SK-N-SH treated with all-trans-retinoic acid at 6 μM for 48 hours (cell line): ENCODE results near the gene BICC1.

Experiments used
- ATAC-seq: fragments of 200-7000 bp; cut with Tn5 transposase; 3 replicates; pipeline ENCODE4 v1.9.1; 2020; ENCODE audit warnings: mild to moderate bottlenecking, moderate library complexity
- ARNTL ChIP-seq: fragments of 450-650 bp; formaldehyde crosslinking; IDR thresholded peaks from 2 replicates; pipeline ENCODE4 v1.5.0; 2020; ENCODE audit warnings: low read depth, mild to moderate bottlenecking, moderate library complexity, borderline replicate concordance
- CREB5 ChIP-seq: fragments of 250-450 bp; sonication (Bioruptor Pico); IDR thresholded peaks from 2 replicates; pipeline ENCODE4 v1.5.1; 2020; ENCODE audit warnings: low read depth, mild to moderate bottlenecking, moderate library complexity
- CSDC2 ChIP-seq: fragments of 250-450 bp; sonication (Bioruptor Pico); IDR thresholded peaks from 2 replicates; pipeline ENCODE4 v1.5.0; 2020; ENCODE audit warnings: mild to moderate bottlenecking, moderate library complexity
- GLIS3 ChIP-seq: fragments of 250-450 bp; sonication (Bioruptor Pico); IDR thresholded peaks from 2 replicates; pipeline ENCODE4 v1.5.0; 2020; ENCODE audit warnings: mild to moderate bottlenecking, moderate library complexity
- ISL1 ChIP-seq: fragments of 250-450 bp; sonication (Bioruptor Pico); IDR thresholded peaks from 2 replicates; pipeline ENCODE4 v2.1.2; 2022; ENCODE audit warnings: mild to moderate bottlenecking, moderate library complexity
- OSR1 ChIP-seq: fragments of 250-450 bp; sonication (Bioruptor Pico); IDR thresholded peaks from 2 replicates; pipeline ENCODE4 v1.8.0; 2022; ENCODE audit warnings: moderate library complexity, mild to moderate bottlenecking, inconsistent platforms
- PATZ1 ChIP-seq: fragments of 250-450 bp; sonication (Bioruptor Pico); IDR thresholded peaks from 2 replicates; pipeline ENCODE4 v1.8.0; 2020; ENCODE audit warnings: mild to moderate bottlenecking, moderate library complexity, borderline replicate concordance
- POU6F1 ChIP-seq: fragments of 250-450 bp; sonication (Bioruptor Pico); IDR thresholded peaks from 2 replicates; pipeline ENCODE4 v1.8.0; 2021; ENCODE audit warnings: low read depth, mild to moderate bottlenecking, moderate library complexity, borderline replicate concordance
- RARB ChIP-seq: fragments of 250-450 bp; sonication (Bioruptor Pico); IDR thresholded peaks from 2 replicates; pipeline ENCODE4 v1.8.0; 2021; ENCODE audit warnings: mild to moderate bottlenecking, moderate library complexity
- SNAI2 ChIP-seq: fragments of 250-450 bp; sonication (Bioruptor Pico); IDR thresholded peaks from 2 replicates; pipeline ENCODE4 v1.5.0; 2020; ENCODE audit warnings: mild to moderate bottlenecking, moderate library complexity
- TSHZ2 ChIP-seq: fragments of 250-450 bp; sonication (Bioruptor Pico); IDR thresholded peaks from 2 replicates; pipeline ENCODE4 v1.5.0; 2020; ENCODE audit warnings: mild to moderate bottlenecking, moderate library complexity
- ZC3H10 ChIP-seq: fragments of 250-450 bp; sonication (Bioruptor Pico); IDR thresholded peaks from 2 replicates; pipeline ENCODE4 v1.5.1; 2021; ENCODE audit warnings: mild to moderate bottlenecking, moderate library complexity
- ZFP3 ChIP-seq: fragments of 250-450 bp; sonication (Bioruptor Pico); IDR thresholded peaks from 2 replicates; pipeline ENCODE4 v1.5.0; 2020; ENCODE audit warnings: mild to moderate bottlenecking, moderate library complexity
- ZNF565 ChIP-seq: fragments of 450-650 bp; formaldehyde crosslinking; conservative IDR thresholded peaks from 2 replicates; pipeline ENCODE4 v1.5.0; 2020; ENCODE audit warnings: low read depth, mild to moderate bottlenecking, moderate library complexity
- ZNF70 ChIP-seq: fragments of 450-650 bp; formaldehyde crosslinking; IDR thresholded peaks from 2 replicates; pipeline ENCODE4 v1.5.0; 2020; ENCODE audit warnings: mild to moderate bottlenecking, moderate library complexity
- ZNF8 ChIP-seq: fragments of 450-650 bp; formaldehyde crosslinking; IDR thresholded peaks from 2 replicates; pipeline ENCODE4 v1.5.0; 2020; ENCODE audit warnings: mild to moderate bottlenecking, moderate library complexity

Gene BICC1

GRCh38 chr10:58615237-58615935 lies 102.7 kb downstream of the BICC1 start:
- no peak for ATAC-seq

GRCh38 chr10:58618158-58618676 lies 105.5 kb downstream of the BICC1 start:
- ATAC-seq: no peak

More at GRCh38 chr10:58615237-58615935, 102.7 kb downstream of the BICC1 start:
- no peak for TF ChIP-seq ZNF565 (CRISPR knock-in tag)
- no peak for TF ChIP-seq SNAI2 (CRISPR knock-in tag)
- TF ChIP-seq ZNF70 (CRISPR knock-in tag): no peak
- no peak for TF ChIP-seq RARB (CRISPR knock-in tag)
- no peak for TF ChIP-seq CSDC2
- TF ChIP-seq OSR1 (CRISPR knock-in tag): no peak
- TF ChIP-seq PATZ1 (CRISPR knock-in tag): no peak
- no peak for TF ChIP-seq ISL1 (CRISPR knock-in tag)
- no peak for TF ChIP-seq ZNF8 (CRISPR knock-in tag)
- TF ChIP-seq, all 23 proteins: peak for 0

GRCh38 chr10:58621379-58622077 lies 108.9 kb downstream of the BICC1 start:
- TF ChIP-seq ARNTL (CRISPR knock-in tag) (no peak), SNAI2 (CRISPR knock-in tag) (no peak), POU6F1 (CRISPR knock-in tag) (no peak), OSR1 (CRISPR knock-in tag) (no peak), TSHZ2 (CRISPR knock-in tag) (no peak), GLIS3 (CRISPR knock-in tag) (no peak), ZC3H10 (no peak), ZNF70 (CRISPR knock-in tag) (no peak)
- no peak for ATAC-seq

More at GRCh38 chr10:58618158-58618676, 105.5 kb downstream of the BICC1 start:
- TF ChIP-seq ZNF8 (CRISPR knock-in tag) (no peak), ZFP3 (no peak), ZNF565 (CRISPR knock-in tag) (no peak), TSHZ2 (CRISPR knock-in tag) (no peak), RARB (CRISPR knock-in tag) (no peak), CSDC2 (no peak), ISL1 (CRISPR knock-in tag) (no peak), ZC3H10 (no peak), CREB5 (no peak)
